Measurements from ENCODE around the gene INPP4B.
"Not testable (repeated sequence)": the region's sequence is repeated elsewhere in the genome, so short reads cannot be mapped to it uniquely, and the experiment has no call there.

The INPP4B gene

GRCh38 chr4:142824368-142824767 lies 21.7 kb downstream of the INPP4B start:
- DNase-seq (ENCODE audit: low spot score): no peak

GRCh38 chr4:142823796-142824195 lies 22.3 kb downstream of the INPP4B start:
- DNase-seq (ENCODE audit: low spot score): no peak

- no peak for DNase-seq (ENCODE audit: low spot score)
Measured at GRCh38 chr4:142818476-142818875, 27.6 kb downstream of the INPP4B start.

- no peak for DNase-seq (ENCODE audit: low spot score)
Measured at GRCh38 chr4:142818031-142818430, 28.1 kb downstream of the INPP4B start.

GRCh38 chr4:142817442-142817841 lies 28.7 kb downstream of the INPP4B start:
- DNase-seq (ENCODE audit: low spot score): peak; percentile 89

- DNase-seq (ENCODE audit: low spot score): peak; percentile 78
Measured at GRCh38 chr4:142815834-142816233, 30.3 kb downstream of the INPP4B start.

- DNase-seq (ENCODE audit: low spot score): no peak
Measured at GRCh38 chr4:142813388-142813787, 32.7 kb downstream of the INPP4B start.

GRCh38 chr4:142812091-142812490 lies 34.0 kb downstream of the INPP4B start:
- DNase-seq (ENCODE audit: low spot score): no peak

- DNase-seq (ENCODE audit: low spot score): no peak
Measured at GRCh38 chr4:142811034-142811433, 35.1 kb downstream of the INPP4B start.

- no peak for DNase-seq (ENCODE audit: low spot score)
Measured at GRCh38 chr4:142809559-142809958, 36.5 kb downstream of the INPP4B start.

GRCh38 chr4:142803879-142804278 lies 42.2 kb downstream of the INPP4B start:
- DNase-seq (ENCODE audit: low spot score): not testable (repeated sequence)

GRCh38 chr4:142801966-142802365 lies 44.1 kb downstream of the INPP4B start:
- DNase-seq (ENCODE audit: low spot score): peak; percentile 63

- no peak for DNase-seq (ENCODE audit: low spot score)
Measured at GRCh38 chr4:142781114-142781513, 65.0 kb downstream of the INPP4B start.

GRCh38 chr4:142778900-142779299 lies 67.2 kb downstream of the INPP4B start:
- DNase-seq (ENCODE audit: low spot score): no peak

- no peak for DNase-seq (ENCODE audit: low spot score)
Measured at GRCh38 chr4:142778430-142778829, 67.7 kb downstream of the INPP4B start.

GRCh38 chr4:142777045-142777743 lies 68.9 kb downstream of the INPP4B start:
- no peak for DNase-seq (ENCODE audit: low spot score)

GRCh38 chr4:142776026-142776425 lies 70.1 kb downstream of the INPP4B start:
- no peak for DNase-seq (ENCODE audit: low spot score)

GRCh38 chr4:142773505-142773904 lies 72.6 kb downstream of the INPP4B start:
- DNase-seq (ENCODE audit: low spot score): no peak

- DNase-seq (ENCODE audit: low spot score): no peak
Measured at GRCh38 chr4:142762280-142762679, 83.8 kb downstream of the INPP4B start.

- no peak for DNase-seq (ENCODE audit: low spot score)
Measured at GRCh38 chr4:142752202-142752786, 93.8 kb downstream of the INPP4B start.

GRCh38 chr4:142743121-142743825 lies 102.8 kb downstream of the INPP4B start:
- peak; percentile 17 for DNase-seq (ENCODE audit: low spot score)

- DNase-seq (ENCODE audit: low spot score): no peak
Measured at GRCh38 chr4:142741995-142742394, 104.1 kb downstream of the INPP4B start.

GRCh38 chr4:142728233-142728632 lies 117.9 kb downstream of the INPP4B start:
- no peak for DNase-seq (ENCODE audit: low spot score)
